Stimulated activated CD8-positive, alpha-beta memory T cell treated with anti-CD3 and anti-CD28 coated beads, Interleukin-15, amount 100 ng/mL, for 1 hour (primary cell): Measurements from ENCODE around the gene KIZ.
"Not testable (repeated sequence)": the region's sequence is repeated elsewhere in the genome, so short reads cannot be mapped to it uniquely, and the experiment has no call there.

Source experiments
- DNase-seq: peaks from one replicate; pipeline ENCODE4 v3.0.0-alpha.2; 2020; ENCODE audit warnings: low read depth

KIZ gene

DNA sequence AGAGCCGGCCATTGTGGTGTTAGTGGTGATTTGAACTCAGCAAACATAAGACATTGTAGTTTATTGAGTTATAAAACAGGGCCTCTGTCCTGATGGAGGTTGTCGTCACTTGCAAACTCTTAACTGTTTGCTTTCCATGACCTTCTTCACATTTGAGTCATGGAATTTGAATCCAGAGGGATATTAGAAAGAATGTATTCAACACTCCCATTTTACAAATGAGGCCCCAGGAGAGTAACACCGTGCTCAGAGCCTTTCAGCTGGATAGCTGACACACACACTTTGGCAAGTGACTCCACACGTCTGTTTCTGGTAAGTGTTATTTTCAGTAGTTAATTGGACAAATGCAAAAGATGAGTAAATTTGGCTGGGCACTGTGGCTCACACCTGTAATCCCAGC, 104.8 kb downstream of the KIZ start:
- DNase-seq: no peak

DNA sequence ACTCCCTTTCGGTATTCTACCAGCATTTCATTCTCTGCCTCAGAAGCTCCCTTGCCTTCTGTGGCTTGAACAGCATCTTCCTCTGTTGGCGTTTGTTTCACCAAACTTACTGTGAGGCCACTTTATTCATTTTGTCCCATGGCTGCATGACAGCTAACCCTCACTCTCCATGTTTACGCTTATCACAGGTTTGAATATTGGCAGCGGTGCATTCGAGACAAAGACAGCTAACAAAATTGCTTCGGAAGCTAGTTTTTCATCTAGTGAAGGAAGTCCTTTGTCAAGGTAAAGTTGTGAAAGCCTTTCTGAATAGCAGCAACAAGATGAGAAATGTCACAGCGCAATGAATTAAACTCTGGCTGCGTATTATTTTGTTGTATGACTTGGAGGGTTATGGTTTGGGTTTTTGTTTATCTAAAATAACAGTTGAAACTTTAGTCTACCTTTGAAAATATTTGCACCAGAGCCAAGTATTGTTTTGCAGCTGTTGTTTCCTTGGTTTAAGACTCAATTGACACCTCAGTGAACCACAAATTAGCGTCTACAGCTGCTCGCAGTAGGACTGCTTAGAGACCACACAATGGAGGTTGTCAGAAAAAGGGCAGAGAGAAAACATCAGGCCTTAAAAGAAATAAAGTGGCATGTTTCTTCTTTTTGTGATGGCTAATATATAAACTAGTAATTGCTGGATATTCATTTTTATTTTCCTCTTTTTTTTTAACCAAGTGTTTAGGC, 106.8 kb downstream of the KIZ start:
- DNase-seq: no peak

DNA sequence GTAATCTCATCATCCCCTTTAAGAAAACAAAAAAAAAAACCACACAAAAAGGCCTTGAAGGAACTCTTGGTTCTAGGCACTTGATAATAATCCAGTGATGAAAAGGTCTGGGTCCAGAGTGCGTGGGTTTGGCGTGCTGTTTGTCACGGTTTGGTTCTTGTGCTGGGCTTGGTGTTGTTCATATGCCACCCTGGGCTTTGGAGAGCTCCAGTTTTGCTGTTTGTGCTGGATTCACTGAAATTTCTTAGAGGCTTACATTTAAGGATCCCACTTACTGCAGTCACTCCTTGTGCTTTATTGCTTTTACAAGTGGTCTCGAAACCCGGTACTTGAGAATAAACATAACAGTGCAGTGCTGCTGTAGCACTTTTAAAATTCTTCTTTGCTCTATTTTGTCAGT, 108.4 kb downstream of the KIZ start:
- no peak for DNase-seq

DNA sequence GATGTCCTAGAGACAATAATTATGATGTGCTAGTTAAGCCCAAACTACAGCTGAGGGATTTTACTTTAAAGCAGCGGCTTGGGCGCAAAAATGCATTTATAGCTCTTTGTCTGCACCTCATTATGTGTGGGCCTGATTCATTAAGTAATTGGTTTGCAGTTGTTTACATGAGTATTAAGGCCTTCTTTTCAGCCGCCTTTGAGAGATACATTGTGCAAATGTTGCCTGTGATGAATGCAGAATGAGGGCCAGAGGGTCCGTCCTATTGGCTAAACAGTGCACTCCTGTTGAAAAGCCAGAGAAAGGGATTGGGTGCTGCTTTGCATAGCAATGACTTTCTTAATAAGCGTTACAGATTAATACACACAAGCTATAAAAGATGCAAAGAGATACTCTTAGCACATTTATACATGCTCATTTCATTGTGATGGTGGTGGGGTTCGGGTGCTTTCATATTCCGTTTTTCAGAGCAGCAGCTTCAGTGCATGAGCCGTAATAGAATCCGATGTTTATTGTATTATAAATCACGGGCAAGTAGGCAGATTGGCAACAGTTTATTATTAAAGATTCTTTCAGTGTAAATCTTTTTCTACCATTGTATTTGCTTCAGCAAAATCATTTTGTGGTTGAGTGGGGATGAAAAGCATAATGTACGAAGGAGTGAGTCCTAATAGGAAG, 109.1 kb downstream of the KIZ start:
- DNase-seq: no peak

DNA sequence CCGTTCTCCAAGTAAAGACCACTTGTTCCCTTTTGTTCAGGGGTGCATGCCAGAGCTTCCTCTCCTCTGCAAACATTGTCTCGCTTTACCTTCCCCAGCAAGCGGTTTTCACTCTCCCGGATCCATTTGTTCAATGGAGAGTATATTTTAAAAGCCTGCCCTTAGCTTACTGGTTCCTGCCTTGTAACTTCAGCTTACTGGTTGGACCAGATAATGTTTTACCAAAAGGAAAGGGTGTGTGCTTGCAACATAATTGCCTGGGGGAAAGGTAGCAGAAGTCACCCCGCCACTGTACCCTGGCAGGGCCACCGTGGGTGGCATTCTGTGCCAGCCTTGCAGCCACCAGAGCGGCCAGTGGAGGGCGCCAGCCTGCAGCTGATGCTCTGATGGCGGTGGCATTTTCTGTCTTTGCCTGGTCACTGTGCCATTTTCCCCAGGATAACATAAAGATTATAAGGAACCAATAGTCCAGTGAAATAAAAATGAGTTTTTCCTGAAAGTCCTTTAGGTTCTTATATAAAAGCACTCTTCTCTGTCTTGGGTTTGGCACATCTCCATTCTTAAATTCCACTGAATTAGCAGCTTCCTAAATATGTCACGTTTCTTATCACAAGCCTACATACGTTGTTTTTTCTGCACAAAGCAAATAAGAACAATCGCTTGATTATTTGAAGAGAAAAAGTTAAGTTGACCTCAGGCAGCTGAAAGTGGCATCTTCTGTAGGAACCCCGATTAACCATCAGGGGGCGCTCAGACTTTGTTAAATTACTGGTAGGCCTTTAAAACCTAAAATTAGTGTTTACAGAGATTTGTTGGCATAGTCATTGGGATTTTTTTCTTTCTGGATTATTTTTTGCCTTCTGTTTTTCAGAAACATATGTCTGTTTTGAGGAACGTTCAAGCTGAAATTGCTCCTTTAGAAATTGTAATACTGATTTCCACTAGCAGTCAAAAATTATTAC, 109.9 kb downstream of the KIZ start:
- DNase-seq: peak; percentile 43

DNA sequence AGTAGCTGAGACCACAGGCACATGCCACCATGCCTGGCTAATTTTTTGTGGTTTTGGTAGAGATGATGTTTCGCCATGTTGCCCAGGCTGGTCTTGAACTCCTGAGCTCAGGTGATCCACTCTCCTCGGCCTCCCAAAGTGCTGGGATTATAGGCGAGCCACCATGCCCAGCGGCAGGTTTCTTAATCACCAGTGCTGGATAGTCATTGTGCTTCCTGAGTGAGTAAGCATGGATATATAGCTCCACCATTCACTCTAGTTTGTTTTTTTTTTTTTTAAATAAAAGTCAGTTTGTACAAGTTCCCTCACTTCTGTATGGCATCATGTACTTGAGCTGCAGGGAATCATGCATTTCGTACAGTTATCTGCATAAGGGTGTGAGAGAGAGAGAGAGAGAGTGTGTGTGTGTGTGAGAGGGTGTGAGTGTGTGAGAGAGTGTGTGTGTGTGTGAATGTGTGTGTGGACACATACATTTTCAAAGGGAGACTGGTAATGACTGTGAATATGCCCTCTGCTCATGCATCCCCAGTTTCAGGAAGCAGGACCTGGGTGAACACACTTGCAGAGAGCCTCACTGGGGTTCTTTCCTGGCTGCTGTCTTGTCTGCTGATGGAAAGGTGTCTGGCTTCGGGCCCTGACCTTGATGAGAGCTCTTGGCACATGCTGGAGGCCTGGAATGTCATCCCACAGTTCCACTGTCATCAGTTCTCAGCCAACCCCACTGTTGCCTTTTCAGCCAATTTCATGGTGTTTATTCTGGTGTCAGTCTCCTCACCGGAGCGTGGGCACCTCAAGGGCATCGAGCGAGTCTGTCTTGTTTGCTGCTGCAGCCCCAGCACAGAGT, 112.3 kb downstream of the KIZ start:
- DNase-seq: no peak

DNA sequence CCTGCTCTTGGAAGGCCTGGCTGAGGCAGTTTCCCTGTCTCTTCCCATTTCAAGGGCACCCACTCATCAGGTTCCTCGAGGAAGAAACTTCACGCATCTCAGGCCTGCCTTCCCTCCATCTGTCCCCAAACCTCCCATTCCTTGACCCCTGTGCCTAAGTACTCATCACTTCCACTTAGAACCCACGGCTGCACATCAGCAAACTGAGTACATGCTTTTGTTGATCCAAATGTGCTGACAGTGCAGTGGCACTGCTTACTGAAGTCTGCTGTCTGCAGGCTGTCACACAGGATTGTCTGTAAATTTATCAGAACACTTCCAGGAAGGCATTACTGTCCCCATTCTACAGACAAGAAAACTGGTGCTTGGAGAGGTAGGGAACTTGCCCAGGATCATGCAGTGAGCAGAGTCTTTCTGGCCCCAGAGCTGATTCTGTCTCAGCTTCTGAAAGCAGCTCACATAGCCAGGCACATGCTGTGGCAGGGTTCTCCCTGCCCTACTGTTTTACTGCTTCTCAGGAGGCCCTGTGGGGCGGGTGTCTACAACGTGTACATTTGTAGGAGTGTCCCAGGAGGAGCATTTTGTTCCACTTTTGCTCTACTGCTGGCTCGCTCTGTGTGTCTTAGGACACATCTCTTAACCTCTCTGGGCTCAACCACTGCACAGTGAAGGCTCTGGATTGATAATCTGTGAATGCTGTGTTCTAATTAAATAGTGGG, 113.1 kb downstream of the KIZ start:
- no peak for DNase-seq

DNA sequence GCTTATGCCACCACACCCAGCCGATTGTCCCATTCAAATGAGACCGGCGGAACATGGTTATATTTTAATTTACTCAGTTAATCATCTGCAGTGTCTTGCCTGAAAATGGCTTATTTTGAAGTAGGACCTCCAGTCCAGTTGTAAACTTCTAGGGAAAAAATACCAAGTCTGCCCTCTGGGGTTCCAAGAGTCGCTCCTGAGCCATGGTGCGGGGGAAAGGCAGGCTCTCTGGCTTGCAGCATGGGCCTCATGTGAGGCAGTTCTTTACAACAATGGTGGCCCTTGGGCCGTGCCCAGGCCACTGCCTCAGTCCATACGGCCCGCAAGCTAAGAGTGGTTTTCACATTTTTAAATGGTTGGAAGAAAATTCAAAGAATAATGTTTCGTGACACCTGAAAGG, 114.5 kb downstream of the KIZ start:
- DNase-seq: no peak

DNA sequence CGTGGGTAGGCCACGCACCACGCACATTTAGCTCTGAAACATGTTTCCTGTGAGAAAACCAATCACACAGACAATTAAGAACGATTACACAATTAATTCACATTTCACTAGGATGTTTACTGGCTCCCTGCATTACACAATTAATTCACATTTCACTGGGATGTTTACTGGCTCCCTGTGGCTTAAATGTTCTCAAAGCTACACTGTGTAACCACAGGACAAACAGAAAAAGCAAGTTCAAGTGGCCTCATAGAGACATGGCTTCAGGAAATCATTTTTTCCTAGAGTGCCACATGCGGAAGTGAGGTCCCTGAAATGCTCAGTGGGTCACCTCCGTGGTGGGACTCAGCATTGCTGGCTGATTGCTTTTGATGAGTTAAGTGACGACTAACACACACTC, 115.5 kb downstream of the KIZ start:
- DNase-seq: no peak

DNA sequence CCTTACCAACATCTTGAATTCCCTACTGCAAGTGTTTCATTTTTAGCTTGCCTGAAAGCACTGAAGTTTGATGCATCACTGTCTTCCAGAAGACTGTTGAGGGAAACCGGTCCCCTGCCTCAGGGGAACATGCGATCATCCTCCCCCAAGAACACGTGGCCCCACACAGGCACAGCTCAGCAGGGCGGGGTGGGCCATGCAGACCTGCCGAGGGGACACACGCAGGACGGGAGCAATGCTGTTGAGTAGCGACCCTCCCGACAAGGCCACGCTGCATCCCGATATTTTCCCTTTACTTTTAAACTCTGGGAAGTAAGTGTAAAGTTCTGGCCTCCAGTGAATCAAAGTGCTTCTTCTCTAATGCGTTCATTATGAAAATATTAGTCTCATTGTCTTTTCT, 117.9 kb downstream of the KIZ start:
- no peak for DNase-seq

DNA sequence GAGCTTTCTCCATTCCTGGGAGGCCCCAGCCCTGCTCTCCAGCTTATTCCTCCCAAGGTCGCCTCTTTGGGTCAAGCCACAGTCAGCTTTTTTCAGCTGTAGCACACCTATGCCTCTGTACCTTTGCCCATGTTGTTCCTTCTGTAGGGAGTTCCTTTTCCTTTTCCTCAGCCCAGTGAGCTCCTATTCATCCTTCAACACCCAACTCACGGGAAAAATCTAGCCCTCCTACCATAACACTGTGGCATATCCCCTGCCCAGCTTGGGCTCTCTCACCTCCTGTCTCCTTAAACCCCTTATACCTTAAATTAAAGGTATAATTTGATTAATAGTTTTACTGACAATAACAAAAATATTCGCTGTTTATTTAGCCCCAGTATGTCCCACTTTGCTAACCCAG, 118.9 kb downstream of the KIZ start:
- DNase-seq: no peak

DNA sequence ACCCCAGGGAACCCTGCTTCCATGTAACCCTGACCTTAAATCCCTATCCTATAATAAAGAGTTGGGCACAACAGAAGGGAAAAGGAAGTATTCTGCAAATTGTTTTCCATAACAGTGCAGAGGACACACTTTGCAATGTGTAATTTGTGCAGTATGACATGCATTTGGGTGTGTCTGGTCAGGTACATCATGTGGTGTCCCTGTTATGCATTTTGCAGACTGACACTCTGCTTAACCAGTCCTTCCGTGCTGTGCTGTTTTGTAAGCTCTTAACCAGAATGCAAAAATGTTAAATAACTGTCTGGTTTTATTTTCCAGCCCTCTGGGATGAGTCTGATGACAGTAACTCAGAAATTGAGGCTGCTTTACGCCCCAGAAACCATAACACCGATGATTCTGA, 120.3 kb downstream of the KIZ start:
- DNase-seq: no peak

DNA sequence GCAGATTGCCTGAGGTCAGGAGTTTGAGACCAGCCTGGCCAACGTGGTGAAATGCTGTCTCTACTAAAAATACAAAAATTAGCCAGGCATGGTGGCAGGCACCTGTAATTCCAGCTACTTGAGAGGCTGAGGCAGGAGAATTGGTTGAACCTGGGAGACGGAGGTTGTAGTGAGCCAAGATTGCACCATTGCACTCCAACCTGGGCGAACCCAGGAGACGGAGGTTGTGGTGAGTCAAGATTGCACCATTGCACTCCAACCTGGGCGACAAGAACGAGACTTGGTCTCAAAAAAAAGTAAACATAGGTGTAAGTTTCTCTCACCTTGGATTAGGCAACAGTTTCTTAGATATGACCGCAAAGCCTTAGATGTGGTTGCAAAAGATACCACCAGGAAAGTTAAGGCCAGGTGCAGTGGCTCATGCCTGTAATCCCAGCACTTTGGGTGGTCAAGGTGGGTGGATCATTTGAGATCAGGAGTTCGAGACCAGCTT, 121.8 kb downstream of the KIZ start:
- not testable (repeated sequence) for DNase-seq

DNA sequence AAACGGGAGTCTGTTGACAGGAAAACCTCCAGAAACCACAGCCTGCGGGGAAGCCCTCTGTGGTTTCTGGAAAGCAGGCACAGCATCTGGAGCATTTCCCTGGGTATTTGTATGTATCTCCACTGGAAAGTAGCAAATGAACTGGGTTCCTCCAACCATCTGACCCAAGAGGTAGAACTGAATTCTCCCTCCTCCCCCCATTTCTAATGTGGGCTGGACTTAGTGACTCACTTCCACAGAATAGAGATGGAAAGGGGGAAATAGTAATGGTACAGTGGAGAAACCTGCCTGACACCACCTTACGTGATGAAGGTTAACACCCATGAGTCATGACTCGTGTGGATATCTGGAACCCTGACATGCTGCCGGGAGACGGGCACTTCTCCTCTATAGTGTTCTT, 125.4 kb downstream of the KIZ start:
- no peak for DNase-seq

DNA sequence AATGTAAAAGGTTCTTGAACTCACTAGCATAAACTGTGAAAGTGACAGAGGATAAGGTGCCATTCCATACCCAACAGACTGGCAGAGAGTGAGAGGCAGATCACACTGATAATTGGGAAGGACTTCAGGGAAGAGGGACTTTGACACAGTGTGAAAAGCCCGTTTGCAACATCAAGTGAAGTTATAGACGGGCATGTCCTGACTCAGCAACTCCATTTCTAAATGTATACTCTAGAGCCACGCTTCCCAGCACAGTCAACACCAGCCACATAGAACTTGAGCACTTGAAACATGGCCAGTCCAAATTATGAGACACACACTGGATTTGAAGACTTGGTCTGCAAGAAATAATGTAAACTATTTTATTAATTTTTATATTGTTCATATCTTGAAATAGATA, 131.3 kb downstream of the KIZ start:
- DNase-seq: no peak

DNA sequence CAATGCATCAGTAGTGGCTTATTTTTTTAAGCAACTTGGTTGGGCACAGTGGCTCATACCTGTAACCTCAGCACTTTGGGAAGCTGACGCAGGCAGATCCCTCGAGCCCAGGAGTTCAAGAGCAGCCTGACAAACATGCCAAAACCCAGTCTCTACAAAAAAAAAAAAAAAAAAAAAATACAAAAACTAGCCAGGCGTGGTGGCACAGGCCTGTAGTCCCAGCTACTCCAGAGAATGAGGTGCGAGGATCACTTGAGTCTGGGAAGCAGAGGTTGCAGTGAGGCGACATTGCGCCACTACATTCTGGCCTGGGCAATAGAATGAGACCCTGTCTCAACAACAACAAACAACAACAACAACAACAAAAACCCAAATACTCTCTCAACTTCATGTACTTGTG, 132.5 kb downstream of the KIZ start:
- DNase-seq: no peak

DNA sequence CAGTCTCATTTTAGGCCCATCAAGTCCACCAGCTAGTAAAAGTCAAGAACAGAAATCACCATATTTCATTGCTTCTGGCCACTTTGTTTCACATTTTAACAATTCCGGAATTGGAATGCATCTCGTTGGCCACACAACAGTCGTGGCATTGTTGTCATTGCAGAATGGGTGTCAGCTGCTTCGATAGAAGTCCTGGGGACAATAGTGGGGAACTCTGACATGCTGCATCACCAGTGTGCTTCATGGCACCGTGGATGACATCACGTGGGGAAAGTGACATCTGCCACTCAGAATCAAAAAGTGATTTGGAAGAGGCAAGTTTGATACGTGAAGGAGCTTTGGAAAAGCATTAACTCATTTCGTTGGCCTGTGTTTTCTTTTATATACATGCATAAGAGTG, 133.5 kb downstream of the KIZ start:
- DNase-seq: no peak

DNA sequence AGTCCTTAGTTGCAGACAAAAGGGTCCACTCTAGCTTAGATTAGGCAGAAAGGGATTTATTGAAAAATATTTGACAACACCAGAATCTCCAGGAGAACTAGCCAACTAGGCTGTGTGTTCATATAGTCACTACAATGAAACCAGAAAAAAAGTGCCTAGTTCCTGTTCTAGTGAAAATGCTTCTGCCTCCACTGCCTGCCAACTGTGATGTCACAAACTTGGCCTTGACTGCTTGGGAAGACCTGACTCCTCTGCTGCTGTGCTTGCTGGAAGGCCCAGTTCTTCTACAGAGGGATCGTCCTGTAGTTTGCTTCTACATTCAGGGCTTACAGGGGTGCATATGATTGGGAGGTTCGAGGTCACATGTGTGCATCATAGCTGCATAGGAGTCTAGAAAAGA, 136.9 kb downstream of the KIZ start:
- DNase-seq: no peak

DNA sequence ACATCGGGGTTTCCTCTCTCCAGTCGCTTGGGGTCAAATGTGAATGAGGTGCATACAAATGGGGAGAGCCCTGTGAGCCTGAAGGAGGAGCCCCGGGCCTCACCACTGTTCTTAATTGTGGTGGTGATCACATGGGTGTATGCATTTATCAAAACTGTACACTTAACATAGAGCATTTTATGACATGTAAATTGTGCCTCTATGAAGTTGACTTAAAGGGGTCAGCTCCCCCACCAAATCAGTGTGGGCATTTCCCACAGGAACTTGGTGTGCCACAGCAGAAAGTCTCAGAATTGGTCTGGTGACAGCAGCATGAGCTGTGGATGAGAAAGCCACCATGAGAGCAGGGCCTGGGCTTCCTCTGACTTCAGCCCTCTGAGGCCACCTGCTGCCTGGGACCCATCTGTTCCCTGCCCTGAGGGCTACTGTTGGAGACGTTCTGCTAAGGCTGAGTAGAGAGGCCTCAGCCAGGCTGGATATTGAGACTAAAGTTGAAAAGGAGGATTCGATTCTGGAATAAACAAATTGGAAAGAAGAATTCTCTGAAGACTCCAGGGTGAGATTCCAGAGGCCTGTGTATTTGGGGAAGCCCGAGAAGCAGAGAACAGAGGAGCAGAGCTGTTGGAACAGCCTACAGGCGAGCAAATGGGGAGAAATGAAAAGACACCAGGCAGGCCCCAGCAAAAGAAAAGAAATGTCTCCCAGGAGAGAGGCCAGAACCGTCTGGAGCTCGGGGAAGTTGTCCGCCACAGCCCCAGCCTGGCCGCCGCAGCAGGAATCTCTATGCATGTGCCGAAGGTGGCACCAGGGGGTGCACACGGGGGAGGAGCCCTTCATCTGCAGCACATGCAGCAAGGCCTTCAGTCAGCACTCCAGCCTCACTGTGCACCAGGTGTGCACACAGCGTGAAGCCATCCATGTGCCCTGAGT, 139.6 kb downstream of the KIZ start:
- DNase-seq: no peak

DNA sequence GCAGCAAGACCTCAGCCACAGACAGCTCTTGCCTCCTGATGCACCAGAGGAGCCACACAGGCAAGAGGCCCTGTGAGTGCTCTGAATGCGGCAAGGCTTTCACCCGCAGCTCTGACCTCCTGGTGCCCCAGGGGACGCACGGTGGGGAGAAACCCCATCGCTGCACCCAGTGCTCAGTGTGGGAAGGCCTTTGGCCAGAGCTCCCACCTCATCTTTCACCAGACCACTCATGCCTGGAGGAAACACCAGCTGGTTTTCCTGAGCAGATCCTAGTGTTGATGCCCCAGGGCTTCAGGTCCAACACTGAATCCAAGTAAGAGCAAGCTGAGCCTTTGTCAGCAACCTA, 140.3 kb downstream of the KIZ start:
- DNase-seq: no peak
